Measurements from ENCODE around the gene ZNFX1.
A peak's percentile ranks its signal among the peaks of the same experiment; 100 is the strongest.

ZNFX1 gene

DNA sequence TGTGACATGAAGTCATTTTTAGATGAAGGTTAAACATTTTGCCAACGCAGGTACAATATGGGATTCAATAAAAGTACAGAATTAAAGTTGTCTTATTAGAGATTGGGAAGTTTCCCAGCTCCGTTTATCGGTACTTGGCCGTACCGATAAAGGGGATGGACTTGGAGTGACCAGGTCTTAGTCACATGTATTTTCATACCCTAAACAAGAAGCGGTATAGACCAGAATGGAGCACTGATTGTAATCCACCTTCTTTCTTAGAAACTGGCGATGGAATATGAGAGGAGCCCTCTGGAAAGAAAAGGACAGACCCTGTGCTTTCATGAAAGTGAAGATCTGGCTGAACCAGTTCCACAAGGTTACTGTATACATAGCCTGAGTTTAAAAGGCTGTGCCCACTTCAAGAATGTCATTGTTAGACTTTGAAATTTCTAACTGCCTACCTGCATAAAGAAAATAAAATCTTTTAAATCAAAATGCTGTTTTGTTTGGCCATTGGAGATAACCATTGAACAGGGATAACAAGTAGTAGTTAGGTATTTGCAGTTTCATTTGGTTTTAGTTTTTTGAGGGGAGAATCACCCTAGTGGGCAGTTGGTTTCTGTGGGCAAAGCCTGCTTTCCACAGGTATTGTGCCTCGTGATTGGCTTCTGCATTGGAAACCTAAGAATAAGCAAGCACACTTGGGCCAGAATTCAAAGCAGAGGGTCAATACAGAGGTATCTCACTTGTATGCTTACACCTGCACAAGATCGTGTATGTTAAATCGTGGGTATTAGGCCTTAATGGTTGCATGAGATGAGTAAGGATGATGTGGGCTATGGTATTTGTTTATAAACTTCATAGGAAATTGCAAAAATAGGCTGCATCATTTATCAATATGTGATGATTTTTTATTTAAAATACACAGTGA is 11.2 kb upstream of the ZNFX1 start:
- Histone ChIP-seq H3K9me3 (ENCODE audit: control insufficient read depth, low read length) (peaks cover 28% of the 10 kb centered on the region), H3K9ac (ENCODE audit: low read length) (no peak overlapping the region), H3K4me1 (ENCODE audit: control insufficient read depth, insufficient read depth, low read length) (peaks cover 4% of the 10 kb centered on the region)

GRCh38 chr20:49288250-49288751 is 10.4 kb upstream of the ZNFX1 start:
- Histone ChIP-seq H3K36me3 (ENCODE audit: control insufficient read depth, insufficient read depth, low read length) (peaks cover 42% of the 10 kb centered on the region), H3K4me3 (ENCODE audit: low read length) (no peak overlapping the region), H3K4me1 (ENCODE audit: control insufficient read depth, insufficient read depth, low read length) (peaks cover 4% of the 10 kb centered on the region), H3K9ac (ENCODE audit: low read length) (no peak overlapping the region), H3K9me3 (ENCODE audit: control insufficient read depth, low read length) (peaks cover 28% of the 10 kb centered on the region), H3K27me3 (ENCODE audit: control insufficient read depth, insufficient read depth, low read length) (no peaks in the 10 kb centered on the region)

More for the DNA sequence above, 11.2 kb upstream of the ZNFX1 start:
- Histone ChIP-seq H3K4me3 (ENCODE audit: low read length) (no peak overlapping the region), H3K36me3 (ENCODE audit: control insufficient read depth, insufficient read depth, low read length) (peaks cover 38% of the 10 kb centered on the region), H3K27me3 (ENCODE audit: control insufficient read depth, insufficient read depth, low read length) (no peaks in the 10 kb centered on the region)

DNA sequence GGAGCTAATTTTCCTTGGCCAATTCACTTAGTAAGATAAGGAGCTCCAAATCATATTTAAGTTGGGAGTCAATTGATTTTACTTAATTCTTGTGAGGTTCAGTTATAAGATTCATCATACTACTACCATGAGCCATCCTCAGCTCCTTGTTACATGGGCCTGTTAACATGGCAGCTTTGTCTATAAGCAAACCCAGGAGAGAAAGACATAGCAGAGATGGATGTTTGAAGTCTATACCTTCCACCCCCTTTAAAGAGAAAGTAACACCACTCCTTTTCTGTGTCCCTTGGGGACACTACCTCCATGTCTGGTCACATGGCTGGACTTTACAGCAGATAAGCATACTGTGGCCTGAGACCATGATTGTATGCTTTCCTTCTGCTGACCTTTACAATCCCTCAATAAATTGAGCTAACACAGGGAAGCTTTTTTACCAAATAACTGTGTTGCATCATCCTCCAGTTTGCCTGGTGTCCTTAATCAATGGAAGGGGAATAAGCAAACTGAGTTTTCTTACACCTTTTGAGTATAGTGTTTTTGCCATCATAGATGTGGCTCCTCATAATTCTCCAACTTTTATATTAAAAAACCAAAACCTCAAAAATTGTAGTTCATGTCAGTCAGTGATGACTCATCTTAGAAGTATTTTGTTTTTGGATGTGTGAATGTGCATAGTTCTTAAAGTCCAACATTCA is 9.8 kb upstream of the ZNFX1 start:
- no peaks in the 10 kb centered on the region for H3K27me3 ChIP-seq (ENCODE audit: control insufficient read depth, insufficient read depth, low read length)
- H3K4me3 ChIP-seq (ENCODE audit: low read length): peak overlapping the region; percentile 22
- H3K36me3 ChIP-seq (ENCODE audit: control insufficient read depth, insufficient read depth, low read length): peaks cover 47% of the 10 kb centered on the region
- peaks cover 33% of the 10 kb centered on the region for H3K9me3 ChIP-seq (ENCODE audit: control insufficient read depth, low read length)
- H3K4me1 ChIP-seq (ENCODE audit: control insufficient read depth, insufficient read depth, low read length): peaks cover 4% of the 10 kb centered on the region
- H3K9ac ChIP-seq (ENCODE audit: low read length): no peak overlapping the region

- peaks cover 4% of the 10 kb centered on the region for H3K4me1 ChIP-seq (ENCODE audit: control insufficient read depth, insufficient read depth, low read length)
- H3K9ac ChIP-seq (ENCODE audit: low read length): no peak overlapping the region
- peaks cover 54% of the 10 kb centered on the region for H3K36me3 ChIP-seq (ENCODE audit: control insufficient read depth, insufficient read depth, low read length)
- H3K9me3 ChIP-seq (ENCODE audit: control insufficient read depth, low read length): peaks cover 41% of the 10 kb centered on the region
- H3K4me3 ChIP-seq (ENCODE audit: low read length): peak overlapping the region; percentile 22
- H3K27me3 ChIP-seq (ENCODE audit: control insufficient read depth, insufficient read depth, low read length): no peaks in the 10 kb centered on the region
Measured at GRCh38 chr20:49286689-49287551, 9.1 kb upstream of the ZNFX1 start.

- Histone ChIP-seq H3K27me3 (ENCODE audit: control insufficient read depth, insufficient read depth, low read length) (no peaks in the 10 kb centered on the region), H3K9me3 (ENCODE audit: control insufficient read depth, low read length) (peaks cover 50% of the 10 kb centered on the region), H3K36me3 (ENCODE audit: control insufficient read depth, insufficient read depth, low read length) (peaks cover 59% of the 10 kb centered on the region)
Measured at GRCh38 chr20:49285813-49286494, 8.1 kb upstream of the ZNFX1 start.

GRCh38 chr20:49285233-49285668 is 7.4 kb upstream of the ZNFX1 start:
- no peaks in the 10 kb centered on the region for H3K27me3 ChIP-seq (ENCODE audit: control insufficient read depth, insufficient read depth, low read length)
- peaks cover 61% of the 10 kb centered on the region for H3K36me3 ChIP-seq (ENCODE audit: control insufficient read depth, insufficient read depth, low read length)
- H3K4me3 ChIP-seq (ENCODE audit: low read length): no peak overlapping the region
- peaks cover 57% of the 10 kb centered on the region for H3K9me3 ChIP-seq (ENCODE audit: control insufficient read depth, low read length)
- H3K9ac ChIP-seq (ENCODE audit: low read length): no peak overlapping the region
- H3K4me1 ChIP-seq (ENCODE audit: control insufficient read depth, insufficient read depth, low read length): peaks cover 4% of the 10 kb centered on the region

More at GRCh38 chr20:49285813-49286494, 8.1 kb upstream of the ZNFX1 start:
- Histone ChIP-seq H3K9ac (ENCODE audit: low read length) (no peak overlapping the region), H3K4me1 (ENCODE audit: control insufficient read depth, insufficient read depth, low read length) (peaks cover 4% of the 10 kb centered on the region), H3K4me3 (ENCODE audit: low read length) (no peak overlapping the region)

DNA sequence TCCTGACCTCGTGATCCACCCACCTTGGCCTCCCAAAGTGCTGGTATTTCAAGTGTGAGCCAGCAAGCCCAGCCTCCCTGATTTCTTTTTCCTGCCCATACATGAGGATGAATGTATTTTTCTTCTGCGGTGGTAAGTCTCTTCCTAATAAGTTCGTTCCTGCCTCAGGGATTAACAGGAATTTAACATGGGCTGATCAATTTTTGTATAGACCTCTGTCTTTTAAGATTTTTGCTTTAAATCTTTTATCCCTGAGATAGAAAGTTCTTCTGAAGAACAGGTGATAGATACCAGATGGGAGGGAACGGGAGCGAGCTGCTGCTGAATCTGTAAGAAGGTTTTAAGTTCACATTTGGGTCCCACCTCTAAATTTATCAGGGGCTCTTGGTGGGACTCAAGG is 7.0 kb upstream of the ZNFX1 start:
- H3K9me3 ChIP-seq (ENCODE audit: control insufficient read depth, low read length): peaks cover 61% of the 10 kb centered on the region
- no peaks in the 10 kb centered on the region for H3K27me3 ChIP-seq (ENCODE audit: control insufficient read depth, insufficient read depth, low read length)
- no peak overlapping the region for H3K9ac ChIP-seq (ENCODE audit: low read length)
- no peak overlapping the region for H3K4me3 ChIP-seq (ENCODE audit: low read length)
- peaks cover 63% of the 10 kb centered on the region for H3K36me3 ChIP-seq (ENCODE audit: control insufficient read depth, insufficient read depth, low read length)
- H3K4me1 ChIP-seq (ENCODE audit: control insufficient read depth, insufficient read depth, low read length): peaks cover 8% of the 10 kb centered on the region

DNA sequence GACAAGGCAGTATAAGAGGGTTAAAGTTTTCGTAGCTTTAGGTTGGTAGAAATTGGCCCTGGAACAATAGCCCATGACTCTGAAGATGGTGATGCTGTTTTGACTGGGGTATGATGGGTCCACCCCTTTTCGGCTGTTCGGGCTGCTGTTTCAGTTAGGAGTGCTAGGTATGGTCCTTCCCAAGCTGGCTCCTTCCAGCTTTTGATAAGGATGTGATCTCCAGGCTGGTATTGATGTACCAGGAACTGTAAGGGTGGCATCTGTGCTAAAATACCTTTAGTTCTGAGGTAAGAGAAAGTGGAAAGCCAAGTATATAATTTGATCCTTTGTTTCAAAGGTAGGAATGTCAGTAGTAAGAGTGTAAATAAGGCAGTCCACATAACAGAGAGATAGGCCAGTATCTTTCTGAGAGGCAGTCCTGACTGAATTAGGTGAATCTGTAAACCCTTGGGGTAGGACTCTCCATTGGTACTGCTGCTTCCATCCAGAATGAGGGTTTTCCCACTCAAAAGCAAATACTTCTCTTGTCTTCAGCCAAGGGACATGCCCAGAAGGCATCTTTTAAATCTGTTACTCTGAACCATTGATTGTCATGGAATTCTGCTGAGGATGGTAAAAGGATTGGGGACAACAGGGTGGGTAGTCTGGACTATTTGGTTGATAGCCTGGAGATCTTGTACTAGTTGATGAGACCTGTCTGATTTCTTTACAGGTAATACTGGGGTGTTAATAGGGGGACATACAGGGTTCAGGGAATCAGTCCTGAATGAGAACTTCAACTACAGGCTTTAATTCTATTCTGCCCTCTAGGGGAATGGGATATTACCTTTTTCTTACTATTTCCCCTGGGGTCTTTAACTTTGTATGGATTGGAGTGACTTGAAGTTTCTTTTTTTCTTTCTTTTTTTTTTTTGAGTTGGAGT is 6.1 kb upstream of the ZNFX1 start:
- Histone ChIP-seq H3K36me3 (ENCODE audit: control insufficient read depth, insufficient read depth, low read length) (peaks cover 66% of the 10 kb centered on the region), H3K4me1 (ENCODE audit: control insufficient read depth, insufficient read depth, low read length) (peaks cover 15% of the 10 kb centered on the region), H3K9ac (ENCODE audit: low read length) (no peak overlapping the region), H3K4me3 (ENCODE audit: low read length) (no peak overlapping the region), H3K27me3 (ENCODE audit: control insufficient read depth, insufficient read depth, low read length) (no peaks in the 10 kb centered on the region), H3K9me3 (ENCODE audit: control insufficient read depth, low read length) (peaks cover 62% of the 10 kb centered on the region)

DNA sequence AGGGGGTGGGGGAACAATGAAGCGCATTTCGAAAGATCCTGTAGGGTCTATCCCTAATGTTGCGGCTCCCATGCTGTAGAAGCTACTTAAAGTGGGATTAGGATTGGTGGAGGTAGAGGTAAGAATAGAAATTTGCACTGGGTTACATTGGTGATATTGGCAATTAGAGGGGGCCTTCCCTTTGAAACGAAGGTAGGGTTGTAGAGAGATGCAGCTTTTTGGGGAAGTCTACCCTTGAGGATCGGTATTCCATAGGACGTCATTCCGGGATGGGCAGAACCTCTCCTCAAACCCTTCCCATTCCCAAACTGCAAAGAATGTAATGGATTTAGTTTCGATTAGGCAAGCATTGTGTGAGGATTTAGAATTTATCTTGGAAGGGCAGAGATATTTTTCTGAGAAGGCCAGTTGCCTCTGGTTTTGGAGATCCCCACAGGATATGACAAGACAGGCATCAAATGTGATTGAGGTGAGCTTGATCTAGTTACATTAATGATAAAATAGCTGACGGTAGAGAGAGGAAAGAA is 5.4 kb upstream of the ZNFX1 start:
- H3K4me3 ChIP-seq (ENCODE audit: low read length): no peak overlapping the region
- no peak overlapping the region for H3K9ac ChIP-seq (ENCODE audit: low read length)
- peaks cover 62% of the 10 kb centered on the region for H3K9me3 ChIP-seq (ENCODE audit: control insufficient read depth, low read length)
- no peaks in the 10 kb centered on the region for H3K27me3 ChIP-seq (ENCODE audit: control insufficient read depth, insufficient read depth, low read length)
- peaks cover 11% of the 10 kb centered on the region for H3K4me1 ChIP-seq (ENCODE audit: control insufficient read depth, insufficient read depth, low read length)
- H3K36me3 ChIP-seq (ENCODE audit: control insufficient read depth, insufficient read depth, low read length): peaks cover 63% of the 10 kb centered on the region

DNA sequence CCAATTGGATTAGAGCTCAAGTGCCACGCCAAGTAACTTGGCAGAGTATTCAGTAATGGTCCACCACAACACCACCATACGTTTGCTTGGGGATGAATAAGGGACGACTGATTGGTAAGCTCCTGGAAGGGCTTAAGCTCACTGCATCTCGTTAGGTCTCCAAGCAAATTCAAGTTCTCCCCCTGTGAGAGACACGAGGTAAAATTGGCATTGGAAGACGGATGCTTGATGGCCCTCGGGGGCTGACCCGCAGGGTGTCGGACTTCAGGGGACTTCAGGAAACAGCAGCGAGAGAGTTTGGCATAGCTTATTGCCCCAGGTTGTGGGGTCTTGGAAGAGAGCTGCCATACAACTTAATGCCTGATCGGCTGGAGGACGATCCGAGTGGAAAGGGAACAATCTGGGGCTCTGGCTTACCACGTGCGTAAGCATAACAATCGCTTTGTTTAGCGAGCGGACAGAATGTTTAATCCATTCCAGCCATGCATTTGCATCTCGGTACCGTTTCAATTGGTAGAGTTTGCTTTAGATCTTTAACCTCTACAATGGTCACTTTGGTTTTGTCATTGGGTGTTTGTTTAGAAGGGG is 4.8 kb upstream of the ZNFX1 start:
- no peak overlapping the region for H3K4me3 ChIP-seq (ENCODE audit: low read length)
- peaks cover 59% of the 10 kb centered on the region for H3K36me3 ChIP-seq (ENCODE audit: control insufficient read depth, insufficient read depth, low read length)
- H3K4me1 ChIP-seq (ENCODE audit: control insufficient read depth, insufficient read depth, low read length): peaks cover 11% of the 10 kb centered on the region
- no peak overlapping the region for H3K9ac ChIP-seq (ENCODE audit: low read length)
- H3K27me3 ChIP-seq (ENCODE audit: control insufficient read depth, insufficient read depth, low read length): no peaks in the 10 kb centered on the region
- H3K9me3 ChIP-seq (ENCODE audit: control insufficient read depth, low read length): peaks cover 62% of the 10 kb centered on the region

All from mucosa of stomach (tissue), 1 donor.